HEK293T (cell line): ENCODE data around the gene PLXNA2.

ENCODE experiments used
- CTCF ChIA-PET: fragments of 350-600 bp; formaldehyde crosslinking; extraction: SDS; loops from one replicate; lab custom pipeline; 2021; ENCODE audit warnings: antibody characterized with exemption, inconsistent platforms; lab: Yijun Ruan, JAX
- POLR2A ChIA-PET: fragments of 350-600 bp; formaldehyde crosslinking; extraction: SDS; loops from one replicate; lab custom pipeline; 2020; ENCODE audit warnings: antibody characterized with exemption, inconsistent platforms; lab: Yijun Ruan, JAX
- DNase-seq: peaks from one replicate; pipeline ENCODE4 v3.0.0; 2012; ENCODE audit warnings: mixed read lengths; ENCODE audit errors: extremely low spot score
- ARNT ChIP-seq: fragments of 450-650 bp; IDR thresholded peaks from 2 replicates; pipeline ENCODE4 v1.6.1; 2017; ENCODE audit warnings: mild to moderate bottlenecking
- BHLHE40 ChIP-seq: fragments of 450-650 bp; IDR thresholded peaks from 2 replicates; pipeline ENCODE4 v1.6.1; 2016; ENCODE audit warnings: mild to moderate bottlenecking, moderate library complexity, borderline replicate concordance
- CTBP1 ChIP-seq: fragments of 450-650 bp; IDR thresholded peaks from 2 replicates; pipeline ENCODE4 v1.6.1; 2016; ENCODE audit warnings: borderline replicate concordance
- ELF4 ChIP-seq: fragments of 450-650 bp; IDR thresholded peaks from 2 replicates; pipeline ENCODE4 v1.6.1; 2017; ENCODE audit warnings: antibody characterized with exemption
- FOXA1 ChIP-seq: fragments of 450-650 bp; IDR thresholded peaks from 2 replicates; pipeline ENCODE4 v1.6.1; 2016; ENCODE audit warnings: mild to moderate bottlenecking
- FOXK2 ChIP-seq: fragments of 450-650 bp; IDR thresholded peaks from 2 replicates; pipeline ENCODE4 v1.6.1; 2016; ENCODE audit warnings: mild to moderate bottlenecking
- FOXM1 ChIP-seq: fragments of 450-650 bp; IDR thresholded peaks from 2 replicates; pipeline ENCODE4 v1.6.1; 2017; ENCODE audit warnings: mild to moderate bottlenecking, borderline replicate concordance
- HDGF ChIP-seq: fragments of 450-650 bp; IDR thresholded peaks from 2 replicates; pipeline ENCODE4 v1.6.1; 2017; ENCODE audit warnings: antibody characterized with exemption, borderline replicate concordance
- L3MBTL2 ChIP-seq: fragments of 450-650 bp; conservative IDR thresholded peaks from 2 replicates; pipeline ENCODE4 v1.6.1; 2016; ENCODE audit warnings: mild to moderate bottlenecking
- LEF1 ChIP-seq: fragments of 450-650 bp; IDR thresholded peaks from 2 replicates; pipeline ENCODE4 v1.6.1; 2017; ENCODE audit warnings: mild to moderate bottlenecking, borderline replicate concordance
- NFRKB ChIP-seq: fragments of 450-650 bp; IDR thresholded peaks from 2 replicates; pipeline ENCODE4 v1.6.1; 2016; ENCODE audit warnings: mild to moderate bottlenecking, moderate library complexity
- PKNOX1 ChIP-seq: fragments of 450-650 bp; IDR thresholded peaks from 2 replicates; pipeline ENCODE4 v1.6.1; 2016
- SP1 ChIP-seq: fragments of 450-650 bp; IDR thresholded peaks from 2 replicates; pipeline ENCODE4 v1.6.1; 2017
- SUZ12 ChIP-seq: fragments of 450-650 bp; IDR thresholded peaks from 2 replicates; pipeline ENCODE4 v1.6.1; 2016; ENCODE audit warnings: mild to moderate bottlenecking
- TARDBP ChIP-seq: fragments of 450-650 bp; IDR thresholded peaks from 2 replicates; pipeline ENCODE4 v1.6.1; 2016
- ZNF384 ChIP-seq: fragments of 450-650 bp; IDR thresholded peaks from 2 replicates; pipeline ENCODE4 v1.6.1; 2016

PLXNA2 gene

GRCh38 chr1:208111646-208112190 is 132.5 kb downstream of the PLXNA2 start:
- ChIA-PET POLR2A (no interaction called here), CTCF (interaction anchor here (0.7 to 1.8 kb wide), 2 partner anchors 68 to 133 kb away, joined by 3 to 7 read pairs; partner anchors contain the start of gene PLXNA2)
- no peak for TF ChIP-seq HDGF
- no peak for TF ChIP-seq L3MBTL2
- no peak for TF ChIP-seq FOXA1
- no peak for TF ChIP-seq SP1
- no peak for TF ChIP-seq ELF4
- no peak for TF ChIP-seq TARDBP
- no peak for TF ChIP-seq PKNOX1
- no peak for TF ChIP-seq CTBP1
- no peak for TF ChIP-seq BHLHE40
- no peak for TF ChIP-seq FOXK2
- no peak for TF ChIP-seq LEF1
- no peak for TF ChIP-seq ZNF384
- TF ChIP-seq SUZ12, result no peak
- no peak for DNase-seq

GRCh38 chr1:208110296-208110695 is 133.9 kb downstream of the PLXNA2 start:
- CTCF ChIA-PET, result interaction anchor here (0.6 kb wide), 1 partner anchor 22 kb away, joined by 3 read pairs; no protein-coding TSS in a partner anchor
- POLR2A ChIA-PET, result no interaction called here
- TF ChIP-seq CTBP1, result no peak
- no peak for TF ChIP-seq L3MBTL2
- no peak for TF ChIP-seq NFRKB
- no peak for TF ChIP-seq ZNF384
- no peak for TF ChIP-seq TARDBP
- TF ChIP-seq BHLHE40, result no peak
- TF ChIP-seq ARNT, result no peak
- no peak for TF ChIP-seq SUZ12
- TF ChIP-seq FOXM1, result no peak
- no peak for TF ChIP-seq HDGF
- TF ChIP-seq PKNOX1, result no peak
- no peak for TF ChIP-seq FOXA1
- no peak for DNase-seq

GRCh38 chr1:208108646-208109330 is 135.4 kb downstream of the PLXNA2 start:
- ChIA-PET CTCF (interaction anchor here (0.6 kb wide), 1 partner anchor 13 kb away, joined by 3 read pairs; no protein-coding TSS in a partner anchor), POLR2A (no interaction called here)
- no peak for DNase-seq
- TF ChIP-seq TARDBP (no peak), BHLHE40 (no peak)

- ChIA-PET CTCF (interaction anchor here (0.6 kb wide), 1 partner anchor 12 kb away, joined by 3 read pairs; no protein-coding TSS in a partner anchor), POLR2A (no interaction called here)
- no peak for DNase-seq
- TF ChIP-seq LEF1, result no peak
- TF ChIP-seq FOXM1, result no peak
- TF ChIP-seq FOXA1, result no peak
- no peak for TF ChIP-seq HDGF
- TF ChIP-seq BHLHE40, result no peak
- no peak for TF ChIP-seq L3MBTL2
Observed at GRCh38 chr1:208108213-208108608, 136.0 kb downstream of the PLXNA2 start.

GRCh38 chr1:208107425-208108212 is 136.6 kb downstream of the PLXNA2 start:
- no peak for DNase-seq
- POLR2A ChIA-PET, result no interaction called here
- CTCF ChIA-PET, result no interaction called here

More at GRCh38 chr1:208107425-208108212, 136.6 kb downstream of the PLXNA2 start:
- TF ChIP-seq FOXM1, result no peak
- no peak for TF ChIP-seq ELF4
- no peak for TF ChIP-seq CTBP1
- TF ChIP-seq L3MBTL2, result no peak
- TF ChIP-seq PKNOX1, result no peak
- TF ChIP-seq SP1, result no peak
- no peak for TF ChIP-seq LEF1
- no peak for TF ChIP-seq HDGF
